ENCODE data around the gene PCDH9. TPM values are rescaled to one million over a fixed set of nuclear protein-coding genes. Genes with fewer than 3 reads are reported as not detected.

Gene PCDH9
- total RNA-seq, 2 experiments from 2014 or later, result 0.14 to 0.21 TPM

- peaks cover 6% of the 10 kb centered on the region for H3K4me1 Mint-ChIP-seq
- POLR2A ChIA-PET, result no interaction called here
- H3K9me3 Mint-ChIP-seq (ENCODE audit: low read depth), result no peaks in the 10 kb centered on the region
- no peaks in the 10 kb centered on the region for H3K36me3 Mint-ChIP-seq (ENCODE audit: low read depth)
- CTCF ChIA-PET, result interaction anchor here (0.7 to 1.0 kb wide), 2 partner anchors 52 to 100 kb away, joined by 3 to 4 read pairs; no protein-coding TSS in a partner anchor
- H3K27me3 Mint-ChIP-seq, result peaks cover 12% of the 10 kb centered on the region
- intact Hi-C loops (cut with DNase I, micrococcal nuclease), result no loop called here
- ATAC-seq (no peak), DNase-seq (no peak)
- no peak overlapping the region for H3K27ac Mint-ChIP-seq
- no peak overlapping the region for H3K4me3 Mint-ChIP-seq
Measured at GRCh38 chr13:67232384-67232783, 2.2 kb upstream of the PCDH9 start.

- Mint-ChIP-seq H3K27me3 (peaks cover 12% of the 10 kb centered on the region), H3K36me3 (ENCODE audit: low read depth) (no peaks in the 10 kb centered on the region), H3K4me1 (peaks cover 6% of the 10 kb centered on the region), H3K27ac (peak overlapping the region; percentile 3), H3K4me3 (no peak overlapping the region), H3K9me3 (ENCODE audit: low read depth) (no peaks in the 10 kb centered on the region)
- intact Hi-C loops (cut with DNase I, micrococcal nuclease), result no loop called here
- ATAC-seq (no peak), DNase-seq (no peak)
- ChIA-PET POLR2A (no interaction called here), CTCF (interaction anchor here (0.6 kb wide), 1 partner anchor 302 kb away, joined by 3 read pairs; no protein-coding TSS in a partner anchor)
Measured at GRCh38 chr13:67231289-67232000, 1.3 kb upstream of the PCDH9 start.

- ChIA-PET CTCF (no interaction called here), POLR2A (no interaction called here)
- Mint-ChIP-seq H3K4me1 (peaks cover 6% of the 10 kb centered on the region), H3K36me3 (ENCODE audit: low read depth) (no peaks in the 10 kb centered on the region), H3K4me3 (no peak overlapping the region), H3K27ac (peak overlapping the region; percentile 24), H3K27me3 (peaks cover 14% of the 10 kb centered on the region), H3K9me3 (ENCODE audit: low read depth) (no peaks in the 10 kb centered on the region)
- intact Hi-C loops (cut with DNase I, micrococcal nuclease), result no loop called here
- DNase-seq (peak; percentile 95), ATAC-seq (peak; percentile 95)
Measured at GRCh38 chr13:67230404-67231288, 510 bp upstream of the PCDH9 start.

- Mint-ChIP-seq H3K36me3 (ENCODE audit: low read depth) (no peaks in the 10 kb centered on the region), H3K9me3 (ENCODE audit: low read depth) (no peaks in the 10 kb centered on the region), H3K27ac (no peak overlapping the region), H3K4me3 (no peak overlapping the region), H3K4me1 (peaks cover 10% of the 10 kb centered on the region), H3K27me3 (peaks cover 14% of the 10 kb centered on the region)
- no peak for DNase-seq
- ChIA-PET CTCF (interaction anchor here (1.6 kb wide), 1 partner anchor 9 kb away, joined by 7 read pairs; no protein-coding TSS in a partner anchor), POLR2A (no interaction called here)
- intact Hi-C loops (cut with DNase I, micrococcal nuclease), result loop anchor here in 1 of 2 experiments (5.0 to 10.0 kb wide), 2 partner anchors 734 to 1572 kb away; no protein-coding TSS in a partner anchor
- no peak for ATAC-seq
Measured at GRCh38 chr13:67228916-67229315, 1.2 kb downstream of the PCDH9 start.

- H3K9me3 Mint-ChIP-seq (ENCODE audit: low read depth), result no peaks in the 10 kb centered on the region
- DNase-seq, result no peak
- peaks cover 14% of the 10 kb centered on the region for H3K27me3 Mint-ChIP-seq
- peaks cover 12% of the 10 kb centered on the region for H3K4me1 Mint-ChIP-seq
- H3K36me3 Mint-ChIP-seq (ENCODE audit: low read depth), result no peaks in the 10 kb centered on the region
- POLR2A ChIA-PET, result no interaction called here
- no peak overlapping the region for H3K4me3 Mint-ChIP-seq
- CTCF ChIA-PET, result interaction anchor here (1.6 kb wide), 1 partner anchor 10 kb away, joined by 7 read pairs; no protein-coding TSS in a partner anchor
- intact Hi-C loops (cut with DNase I, micrococcal nuclease), result loop anchor here in 1 of 2 experiments (5.0 to 10.0 kb wide), 2 partner anchors 733 to 1571 kb away; no protein-coding TSS in a partner anchor
- H3K27ac Mint-ChIP-seq, result no peak overlapping the region
- ATAC-seq, result no peak
Measured at GRCh38 chr13:67228031-67228430, 2.1 kb downstream of the PCDH9 start.

GRCh38 chr13:67227131-67227983, 2.8 kb downstream of the PCDH9 start:
- intact Hi-C loops (cut with DNase I, micrococcal nuclease), result loop anchor here in 1 of 2 experiments (5.0 to 10.0 kb wide), 2 partner anchors 733 to 1570 kb away; no protein-coding TSS in a partner anchor
- CTCF ChIA-PET, result no interaction called here
- no peak overlapping the region for H3K27ac Mint-ChIP-seq

GRCh38 chr13:67226696-67227095, 3.4 kb downstream of the PCDH9 start:
- Mint-ChIP-seq H3K4me3 (no peak overlapping the region), H3K27ac (no peak overlapping the region), H3K9me3 (ENCODE audit: low read depth) (no peaks in the 10 kb centered on the region), H3K4me1 (peaks cover 16% of the 10 kb centered on the region), H3K36me3 (ENCODE audit: low read depth) (no peaks in the 10 kb centered on the region), H3K27me3 (peaks cover 9% of the 10 kb centered on the region)
- DNase-seq (no peak), ATAC-seq (no peak)
- intact Hi-C loops (cut with DNase I, micrococcal nuclease), result loop anchor here in 1 of 2 experiments (5.0 to 10.0 kb wide), 2 partner anchors 732 to 1569 kb away; no protein-coding TSS in a partner anchor
- ChIA-PET POLR2A (no interaction called here), CTCF (no interaction called here)

More at GRCh38 chr13:67227131-67227983, 2.8 kb downstream of the PCDH9 start:
- POLR2A ChIA-PET, result no interaction called here
- H3K4me3 Mint-ChIP-seq, result no peak overlapping the region
- H3K27me3 Mint-ChIP-seq, result peaks cover 11% of the 10 kb centered on the region
- H3K9me3 Mint-ChIP-seq (ENCODE audit: low read depth), result no peaks in the 10 kb centered on the region
- H3K4me1 Mint-ChIP-seq, result peaks cover 15% of the 10 kb centered on the region
- DNase-seq (no peak), ATAC-seq (no peak)
- no peaks in the 10 kb centered on the region for H3K36me3 Mint-ChIP-seq (ENCODE audit: low read depth)

- no peak for ATAC-seq
- no peaks in the 10 kb centered on the region for H3K9me3 Mint-ChIP-seq (ENCODE audit: low read depth)
- peaks cover 13% of the 10 kb centered on the region for H3K4me1 Mint-ChIP-seq
- no peak for DNase-seq
- ChIA-PET POLR2A (no interaction called here), CTCF (no interaction called here)
- H3K27me3 Mint-ChIP-seq, result peaks cover 5% of the 10 kb centered on the region
- no peak overlapping the region for H3K27ac Mint-ChIP-seq
- no peak overlapping the region for H3K4me3 Mint-ChIP-seq
- no peaks in the 10 kb centered on the region for H3K36me3 Mint-ChIP-seq (ENCODE audit: low read depth)
- intact Hi-C loops (cut with DNase I, micrococcal nuclease), result loop anchor here in 1 of 2 experiments (5.0 to 10.0 kb wide), 2 partner anchors 731 to 1568 kb away; no protein-coding TSS in a partner anchor
Measured at GRCh38 chr13:67225252-67226159, 4.6 kb downstream of the PCDH9 start.

GRCh38 chr13:67224148-67224846, 5.8 kb downstream of the PCDH9 start:
- ChIA-PET CTCF (interaction anchor here (1.0 to 1.1 kb wide), 2 partner anchors 10 to 18 kb away, joined by 3 read pairs; no protein-coding TSS in a partner anchor), POLR2A (no interaction called here)
- Mint-ChIP-seq H3K9me3 (ENCODE audit: low read depth) (no peaks in the 10 kb centered on the region), H3K4me3 (no peak overlapping the region), H3K27ac (no peak overlapping the region), H3K27me3 (peaks cover 5% of the 10 kb centered on the region), H3K4me1 (peaks cover 13% of the 10 kb centered on the region), H3K36me3 (ENCODE audit: low read depth) (no peaks in the 10 kb centered on the region)
- intact Hi-C loops (cut with DNase I, micrococcal nuclease), result loop anchor here in 1 of 2 experiments (5.0 to 10.0 kb wide), 2 partner anchors 607 to 729 kb away; no protein-coding TSS in a partner anchor
- DNase-seq (peak; percentile 79), ATAC-seq (peak; percentile 65)
